HUES48 (cell line): ENCODE data around the gene ZC3H8.

Experiments used
- H3K27ac ChIP-seq: one replicate; pipeline ENCODE4 v1.7.0; 2013; ENCODE audit warnings: low read depth, low read length, inconsistent platforms
- H3K27me3 ChIP-seq: 2 replicates; pipeline ENCODE4 v1.6.1; 2013; ENCODE audit warnings: mild to moderate bottlenecking, low read length; ENCODE audit not compliant: control insufficient read depth, insufficient read depth
- H3K36me3 ChIP-seq: 2 replicates; pipeline ENCODE4 v1.6.1; 2013; ENCODE audit warnings: low read length; ENCODE audit not compliant: control insufficient read depth, insufficient read depth
- H3K4me1 ChIP-seq: 2 replicates; pipeline ENCODE4 v1.6.1; 2013; ENCODE audit warnings: mild to moderate bottlenecking, low read length; ENCODE audit not compliant: control insufficient read depth, insufficient read depth
- H3K4me3 ChIP-seq: 2 replicates; pipeline ENCODE4 v1.5.1; 2013; ENCODE audit warnings: mild to moderate bottlenecking, low read depth, low read length
- H3K9ac ChIP-seq: 2 replicates; pipeline ENCODE4 v1.6.1; 2013; ENCODE audit warnings: mild to moderate bottlenecking, low read depth, low read length, moderate library complexity
- H3K9me3 ChIP-seq: 2 replicates; pipeline ENCODE4 v1.6.1; 2013; ENCODE audit warnings: low read length; ENCODE audit not compliant: control insufficient read depth, insufficient read depth

ZC3H8 gene

GRCh38 chr2:112195950-112196349 is 58.9 kb downstream of the ZC3H8 start:
- Histone ChIP-seq H3K4me3 (no peak overlapping the region), H3K36me3 (no peaks in the 10 kb centered on the region)

DNA sequence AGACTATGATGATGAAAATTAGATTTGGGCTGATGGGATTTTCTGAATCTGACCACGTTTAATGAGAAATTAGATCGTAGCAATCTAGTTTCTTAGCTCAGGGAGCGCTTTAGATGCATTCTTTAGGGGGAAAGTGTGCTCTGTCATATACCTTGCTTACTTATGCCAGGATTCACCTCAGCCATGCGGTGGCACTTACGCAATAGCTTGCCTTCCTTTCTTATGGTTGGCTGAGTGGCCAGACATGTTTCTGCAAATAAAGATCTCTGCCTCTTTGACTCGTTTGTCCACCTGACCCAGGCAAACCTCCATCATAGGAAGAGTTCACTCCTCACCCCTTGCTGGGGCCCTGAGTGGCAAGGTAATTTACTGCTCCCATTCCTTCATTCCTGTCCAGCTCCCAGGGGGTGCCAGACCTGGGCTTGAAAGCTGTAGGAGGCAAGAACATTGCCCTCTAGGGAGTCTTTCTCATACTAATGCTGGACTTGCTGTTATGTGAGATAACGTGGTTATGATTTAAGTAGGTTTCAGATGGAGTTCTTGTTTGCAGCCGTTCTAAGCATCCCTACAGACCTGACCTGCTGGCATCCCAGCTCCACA is 59.6 kb downstream of the ZC3H8 start:
- H3K36me3 ChIP-seq = no peaks in the 10 kb centered on the region
- no peak overlapping the region for H3K4me3 ChIP-seq
- no peaks in the 10 kb centered on the region for H3K27me3 ChIP-seq
- no peak overlapping the region for H3K9ac ChIP-seq
- H3K4me1 ChIP-seq = no peaks in the 10 kb centered on the region
- H3K27ac ChIP-seq = no peak overlapping the region
- no peaks in the 10 kb centered on the region for H3K9me3 ChIP-seq

More at GRCh38 chr2:112195950-112196349, 58.9 kb downstream of the ZC3H8 start:
- H3K4me1 ChIP-seq = no peaks in the 10 kb centered on the region
- no peaks in the 10 kb centered on the region for H3K9me3 ChIP-seq
- H3K27ac ChIP-seq = no peak overlapping the region
- H3K9ac ChIP-seq = no peak overlapping the region
- H3K27me3 ChIP-seq = no peaks in the 10 kb centered on the region

GRCh38 chr2:112194482-112194881 is 60.4 kb downstream of the ZC3H8 start:
- Histone ChIP-seq H3K4me1 (no peaks in the 10 kb centered on the region), H3K9me3 (no peaks in the 10 kb centered on the region), H3K4me3 (no peak overlapping the region), H3K36me3 (no peaks in the 10 kb centered on the region), H3K27ac (no peak overlapping the region), H3K9ac (no peak overlapping the region), H3K27me3 (no peaks in the 10 kb centered on the region)

DNA sequence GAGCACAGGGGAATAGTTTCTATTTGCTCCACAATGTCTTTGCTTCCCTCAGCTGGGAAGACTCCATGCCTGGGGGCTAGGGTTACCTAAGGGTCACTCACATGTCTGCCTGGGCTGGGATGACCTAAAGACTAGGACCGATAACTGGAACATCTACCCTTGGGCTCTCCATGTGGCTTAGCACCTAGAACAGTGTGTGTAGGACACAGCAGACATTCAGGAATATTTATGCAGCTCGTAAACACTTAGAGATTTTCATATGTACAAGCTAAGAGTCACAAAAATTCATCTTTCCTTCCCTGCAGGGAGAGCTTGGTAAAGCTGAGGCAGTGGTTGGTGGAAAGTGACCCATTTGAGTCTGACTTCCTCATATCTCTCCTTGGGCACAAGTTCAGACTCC is 60.8 kb downstream of the ZC3H8 start:
- Histone ChIP-seq H3K9me3 (no peaks in the 10 kb centered on the region), H3K4me1 (no peaks in the 10 kb centered on the region), H3K9ac (no peak overlapping the region), H3K27ac (no peak overlapping the region), H3K4me3 (no peak overlapping the region), H3K27me3 (no peaks in the 10 kb centered on the region), H3K36me3 (no peaks in the 10 kb centered on the region)

- Histone ChIP-seq H3K4me1 (no peaks in the 10 kb centered on the region), H3K9ac (no peak overlapping the region), H3K27me3 (no peaks in the 10 kb centered on the region), H3K4me3 (no peak overlapping the region), H3K9me3 (no peaks in the 10 kb centered on the region), H3K27ac (no peak overlapping the region), H3K36me3 (no peaks in the 10 kb centered on the region)
These were observed 65.8 kb downstream of the ZC3H8 start for GRCh38 chr2:112189001-112189556.

- Histone ChIP-seq H3K4me1 (no peaks in the 10 kb centered on the region), H3K36me3 (no peaks in the 10 kb centered on the region), H3K9ac (no peak overlapping the region), H3K4me3 (no peak overlapping the region), H3K27me3 (peaks cover 7% of the 10 kb centered on the region), H3K27ac (no peak overlapping the region), H3K9me3 (no peaks in the 10 kb centered on the region)
These were observed 66.8 kb downstream of the ZC3H8 start for GRCh38 chr2:112187805-112188596.

- H3K27me3 ChIP-seq = peaks cover 16% of the 10 kb centered on the region
- no peaks in the 10 kb centered on the region for H3K9me3 ChIP-seq
- H3K9ac ChIP-seq = no peak overlapping the region
- no peaks in the 10 kb centered on the region for H3K4me1 ChIP-seq
- no peaks in the 10 kb centered on the region for H3K36me3 ChIP-seq
- no peak overlapping the region for H3K27ac ChIP-seq
- H3K4me3 ChIP-seq = no peak overlapping the region
These were observed 67.7 kb downstream of the ZC3H8 start for GRCh38 chr2:112187046-112187715.

- no peak overlapping the region for H3K9ac ChIP-seq
- no peak overlapping the region for H3K4me3 ChIP-seq
- no peak overlapping the region for H3K27ac ChIP-seq
- H3K9me3 ChIP-seq = no peaks in the 10 kb centered on the region
- no peaks in the 10 kb centered on the region for H3K4me1 ChIP-seq
- H3K36me3 ChIP-seq = no peaks in the 10 kb centered on the region
- H3K27me3 ChIP-seq = peaks cover 30% of the 10 kb centered on the region
These were observed 69.7 kb downstream of the ZC3H8 start for GRCh38 chr2:112185131-112185530.

DNA sequence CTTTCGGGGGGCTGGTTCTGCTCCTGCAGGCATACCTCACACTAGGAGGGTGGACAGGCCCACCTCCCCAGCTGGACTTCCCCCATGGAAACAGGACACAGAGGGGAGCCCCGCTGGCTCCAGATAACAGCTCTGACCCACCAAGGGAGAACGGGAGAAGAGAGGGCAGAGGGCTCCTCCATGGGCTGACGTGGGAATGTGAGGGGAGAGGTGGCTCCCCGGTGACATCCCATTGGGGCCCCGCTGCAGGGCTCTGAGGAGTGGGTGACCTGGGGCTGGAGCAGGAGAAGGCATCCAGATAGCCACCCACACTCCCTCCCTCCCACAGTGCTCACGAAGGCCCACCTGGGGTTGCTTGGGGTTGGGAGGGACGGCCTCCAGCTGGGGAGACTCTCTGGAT is 70.7 kb downstream of the ZC3H8 start:
- Histone ChIP-seq H3K27ac (no peak overlapping the region), H3K27me3 (peaks cover 30% of the 10 kb centered on the region), H3K9ac (no peak overlapping the region), H3K9me3 (no peaks in the 10 kb centered on the region), H3K4me3 (no peak overlapping the region), H3K36me3 (no peaks in the 10 kb centered on the region), H3K4me1 (no peaks in the 10 kb centered on the region)

DNA sequence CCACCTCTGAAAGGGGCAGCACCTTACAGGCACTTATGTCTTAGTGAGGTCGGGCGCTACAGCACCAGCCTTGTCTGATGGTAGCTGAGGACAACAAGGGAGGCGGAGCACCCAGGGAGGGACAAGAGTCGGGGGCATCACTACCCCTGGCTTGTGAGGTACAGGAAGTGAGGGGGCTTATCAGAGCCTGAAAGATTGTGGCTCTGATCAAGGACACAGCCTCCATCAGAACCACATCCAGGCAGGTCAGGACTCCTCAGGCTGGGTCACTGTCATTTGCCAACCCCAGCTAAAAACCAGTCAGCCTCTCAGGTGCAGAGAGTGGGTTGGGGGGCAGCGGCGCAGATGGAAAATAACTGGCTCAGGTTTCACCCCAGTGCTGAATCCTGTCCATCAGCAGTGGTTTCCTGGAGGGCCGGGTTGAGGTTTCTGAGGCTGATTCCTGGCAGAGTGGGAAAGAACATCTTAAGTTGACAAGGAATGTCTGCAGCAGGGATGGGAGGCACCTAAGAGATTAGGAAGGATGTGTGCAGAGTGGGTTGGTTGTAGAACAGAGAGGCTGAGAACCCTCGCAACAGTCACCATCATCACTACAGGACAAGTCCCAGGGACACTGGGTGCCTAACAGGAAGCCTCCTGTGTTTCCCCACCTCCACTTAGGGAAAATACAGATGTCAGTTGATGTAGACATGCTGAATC is 71.4 kb downstream of the ZC3H8 start:
- H3K36me3 ChIP-seq = no peaks in the 10 kb centered on the region
- H3K4me1 ChIP-seq = no peaks in the 10 kb centered on the region
- no peak overlapping the region for H3K4me3 ChIP-seq
- H3K27me3 ChIP-seq = peaks cover 30% of the 10 kb centered on the region
- no peaks in the 10 kb centered on the region for H3K9me3 ChIP-seq
- no peak overlapping the region for H3K9ac ChIP-seq
- H3K27ac ChIP-seq = no peak overlapping the region
